ENCODE data around the gene APBA1. TPM values are rescaled to one million over a fixed set of nuclear protein-coding genes. Genes with fewer than 3 reads are reported as not detected.

The APBA1 gene
- total RNA-seq, 2 donors from 2014 or later, result 6.8 to 9.5 TPM

- H3K27me3 ChIP-seq (replicated peaks; ENCODE audit: insufficient read depth), result no peaks in the 10 kb centered on the region
- no peaks in the 10 kb centered on the region for H3K9me3 ChIP-seq
- H3K36me3 ChIP-seq, result no peaks in the 10 kb centered on the region
- DNase-seq (ENCODE audit: low spot score), result no peak
- TF ChIP-seq CTCF (IDR thresholded peaks at IDR 0.05), result no peak
- peak overlapping the region in 1 of 2 donors; percentile 15 for H3K27ac ChIP-seq
- no peak overlapping the region for H3K4me3 ChIP-seq
- no peak for ATAC-seq (ENCODE audit: insufficient number of reproducible peaks, low FRiP score, low read depth)
- peaks cover 13 to 35% of the 10 kb centered on the region in 2 donors for H3K4me1 ChIP-seq (ENCODE audit: control insufficient read depth in 1 of 2, low read depth in 2 of 2)
Measured at GRCh38 chr9:69392826-69393225, 279.3 kb downstream of the APBA1 start.

- peaks cover 12 to 29% of the 10 kb centered on the region in 2 donors for H3K4me1 ChIP-seq (ENCODE audit: control insufficient read depth in 1 of 2, low read depth in 2 of 2)
- no peak for DNase-seq (ENCODE audit: low spot score)
- no peak for ATAC-seq (ENCODE audit: insufficient number of reproducible peaks, low FRiP score, low read depth)
- no peak for TF ChIP-seq CTCF (IDR thresholded peaks at IDR 0.05)
- H3K36me3 ChIP-seq, result no peaks in the 10 kb centered on the region
- H3K9me3 ChIP-seq, result no peaks in the 10 kb centered on the region
- no peak overlapping the region for H3K27ac ChIP-seq
- peak overlapping the region; percentile 14 for H3K4me3 ChIP-seq
- no peaks in the 10 kb centered on the region for H3K27me3 ChIP-seq (replicated peaks; ENCODE audit: insufficient read depth)
Measured at GRCh38 chr9:69391946-69392345, 280.2 kb downstream of the APBA1 start.

- Histone ChIP-seq H3K4me1 (ENCODE audit: control insufficient read depth in 1 of 2, low read depth in 2 of 2) (peaks cover 12 to 24% of the 10 kb centered on the region in 2 donors), H3K27me3 (replicated peaks; ENCODE audit: insufficient read depth) (no peaks in the 10 kb centered on the region), H3K9me3 (no peaks in the 10 kb centered on the region), H3K4me3 (no peak overlapping the region), H3K27ac (no peak overlapping the region), H3K36me3 (no peaks in the 10 kb centered on the region)
- no peak for ATAC-seq (ENCODE audit: insufficient number of reproducible peaks, low FRiP score, low read depth)
- DNase-seq (ENCODE audit: low spot score), result no peak
- TF ChIP-seq CTCF (IDR thresholded peaks at IDR 0.05), result no peak
Measured at GRCh38 chr9:69391487-69391886, 280.7 kb downstream of the APBA1 start.

GRCh38 chr9:69389437-69389995 lies 282.7 kb downstream of the APBA1 start:
- no peak for TF ChIP-seq CTCF (IDR thresholded peaks at IDR 0.05)
- Histone ChIP-seq H3K4me1 (ENCODE audit: control insufficient read depth in 1 of 2, low read depth in 2 of 2) (peaks cover 12 to 23% of the 10 kb centered on the region in 2 donors), H3K36me3 (no peaks in the 10 kb centered on the region), H3K4me3 (no peak overlapping the region), H3K27me3 (replicated peaks; ENCODE audit: insufficient read depth) (no peaks in the 10 kb centered on the region), H3K27ac (no peak overlapping the region), H3K9me3 (no peaks in the 10 kb centered on the region)
- no peak for ATAC-seq (ENCODE audit: insufficient number of reproducible peaks, low FRiP score, low read depth)
- DNase-seq (ENCODE audit: low spot score), result no peak

GRCh38 chr9:69388596-69388995 lies 283.6 kb downstream of the APBA1 start:
- H3K9me3 ChIP-seq, result no peaks in the 10 kb centered on the region
- ATAC-seq (ENCODE audit: insufficient number of reproducible peaks, low FRiP score, low read depth) (no peak), DNase-seq (ENCODE audit: low spot score) (no peak)
- H3K4me1 ChIP-seq (ENCODE audit: control insufficient read depth in 1 of 2, low read depth in 2 of 2), result peaks cover 12 to 23% of the 10 kb centered on the region in 2 donors
- H3K27me3 ChIP-seq (replicated peaks; ENCODE audit: insufficient read depth), result no peaks in the 10 kb centered on the region
- no peaks in the 10 kb centered on the region for H3K36me3 ChIP-seq
- H3K27ac ChIP-seq, result no peak overlapping the region
- TF ChIP-seq CTCF (IDR thresholded peaks at IDR 0.05), result no peak
- H3K4me3 ChIP-seq, result no peak overlapping the region
